Astrocyte of the cerebellum (primary cell): ENCODE data around the gene GUK1.
A peak's percentile ranks its signal among the peaks of the same experiment; 100 is the strongest.
"Not testable (repeated sequence)": the region's sequence is repeated elsewhere in the genome, so short reads cannot be mapped to it uniquely, and the experiment has no call there.

ENCODE experiments used
- DNase-seq: peaks from one replicate; pipeline ENCODE4 v3.0.0-alpha.2; 2011; ENCODE audit warnings: low read depth
- H3K4me3 ChIP-seq: 2 replicates; pipeline ENCODE4 v1.5.1; 2011; ENCODE audit warnings: mild to moderate bottlenecking, low read depth, low read length, moderate library complexity
- CTCF ChIP-seq: IDR thresholded peaks from 2 replicates; pipeline ENCODE4 v1.5.1; 2012; ENCODE audit warnings: low read length, low read depth, moderate library complexity, mild to moderate bottlenecking; ENCODE audit errors: missing control alignments
- in situ Hi-C: cut with HindIII; loops from 2 replicates; pipeline ENCODE4 v1.10.0; 2017; ENCODE audit warnings: low sequenced_read_pairs

The GUK1 gene

GRCh38 chr1:228109073-228109961 is 30.8 kb upstream of the GUK1 start, which contains the start of gene MRPL55:
Gene MRPL55, minus strand, starts transcription at chr1:228109299. Its CDS starts 1,039 bp downstream, at chr1:228108260.
- peak within 1 kb of the TSS; percentile 84 for H3K4me3 ChIP-seq
- peak; percentile 87 for DNase-seq
- TF ChIP-seq CTCF: no peak
- in situ Hi-C loops: loop anchor here (5.0 kb wide), 1 partner anchor 103 kb away; no protein-coding TSS in a partner anchor

GRCh38 chr1:228109962-228110488 is 30.1 kb upstream of the GUK1 start:
- no peak for DNase-seq
- in situ Hi-C loops: loop anchor here (5.0 kb wide), 1 partner anchor 102 kb away; no protein-coding TSS in a partner anchor
- peak overlapping the region; percentile 84 for H3K4me3 ChIP-seq
- TF ChIP-seq CTCF: no peak

- DNase-seq: no peak
- TF ChIP-seq CTCF: no peak
- no peak overlapping the region for H3K4me3 ChIP-seq
- in situ Hi-C loops: no loop called here
Measured at GRCh38 chr1:228110556-228110955, 29.5 kb upstream of the GUK1 start.

GRCh38 chr1:228111315-228111714 is 28.8 kb upstream of the GUK1 start:
- DNase-seq, in situ Hi-C loops, H3K4me3 ChIP-seq: not testable (repeated sequence)

GRCh38 chr1:228112167-228112566 is 27.9 kb upstream of the GUK1 start:
- in situ Hi-C loops: no loop called here
- DNase-seq: no peak
- no peak for TF ChIP-seq CTCF
- H3K4me3 ChIP-seq: no peak overlapping the region

- no peak for DNase-seq
- no peak for TF ChIP-seq CTCF
- H3K4me3 ChIP-seq: no peak overlapping the region
- in situ Hi-C loops: no loop called here
Measured at GRCh38 chr1:228112617-228113016, 27.5 kb upstream of the GUK1 start.

GRCh38 chr1:228114827-228115226 is 25.3 kb upstream of the GUK1 start:
- no peak for DNase-seq
- no peak for TF ChIP-seq CTCF
- no peak overlapping the region for H3K4me3 ChIP-seq
- in situ Hi-C loops: no loop called here
